Neural cell (in vitro differentiated cells): ENCODE results near the gene CDCA7L. TPM values are rescaled to one million over a fixed set of nuclear protein-coding genes. Genes with fewer than 3 reads are reported as not detected.

Experiments used
- H2AFZ ChIP-seq: fragments of 200-600, 300-800 bp; sonication (generic), shearing (Covaris generic); 2 replicates; pipeline ENCODE4 v1.6.0; 2014; ENCODE audit warnings: low read depth, mild to moderate bottlenecking, antibody characterized with exemption, low read length, moderate library complexity
- H3F3A ChIP-seq: fragments of 200-600 bp; shearing (Covaris generic); 2 replicates; pipeline ENCODE4 v1.6.1; 2016; ENCODE audit warnings: mild to moderate bottlenecking, moderate library complexity, mixed read lengths, antibody characterized with exemption, low read length; ENCODE audit not compliant: insufficient read depth, poor library complexity, severe bottlenecking
- H3K27ac ChIP-seq: fragments of 200-600, 300-800 bp; sonication (generic), shearing (Covaris generic); 2 replicates; pipeline ENCODE4 v1.5.1; 2014; ENCODE audit warnings: mild to moderate bottlenecking, low read length, moderate library complexity
- H3K27me3 ChIP-seq: fragments of 300-800, 200-600 bp; sonication (generic), shearing (Covaris generic); 2 replicates; pipeline ENCODE4 v1.6.0; 2014; ENCODE audit warnings: mild to moderate bottlenecking, low read depth, low read length, moderate library complexity; ENCODE audit not compliant: insufficient read depth
- H3K36me3 ChIP-seq: fragments of 300-800, 200-600 bp; sonication (generic), shearing (Covaris generic); 2 replicates; pipeline ENCODE4 v1.5.1; 2014; ENCODE audit warnings: mild to moderate bottlenecking, antibody characterized with exemption, low read length, moderate library complexity; ENCODE audit not compliant: insufficient read depth
- H3K4me2 ChIP-seq: fragments of 300-800, 200-600 bp; sonication (generic), shearing (Covaris generic); 2 replicates; pipeline ENCODE4 v1.6.0; 2014; ENCODE audit warnings: mild to moderate bottlenecking, low read length
- H3K4me3 ChIP-seq: fragments of 300-800, 200-600 bp; sonication (generic), shearing (Covaris generic); 2 replicates; pipeline ENCODE4 v1.5.1; 2014; ENCODE audit warnings: mild to moderate bottlenecking, low read length, moderate library complexity
- H3K79me2 ChIP-seq: fragments of 200-600 bp; shearing (Covaris generic); replicated peaks from 2 replicates; pipeline ENCODE4 v1.6.0; 2014; ENCODE audit warnings: mild to moderate bottlenecking, low read length, moderate library complexity; ENCODE audit not compliant: insufficient read depth
- H3K9ac ChIP-seq: fragments of 300-800, 200-600 bp; sonication (generic), shearing (Covaris generic); 2 replicates; pipeline ENCODE4 v1.6.1; 2016; ENCODE audit warnings: mild to moderate bottlenecking, low read length, mixed read lengths
- H3K9me2 ChIP-seq: fragments of 200-600 bp; shearing (Covaris generic); 2 replicates; pipeline ENCODE4 v1.6.1; 2016; ENCODE audit warnings: mild to moderate bottlenecking, low read length, mixed read lengths; ENCODE audit not compliant: insufficient read depth
- H3K9me3 ChIP-seq: fragments of 200-600, 300-800 bp; sonication (generic), shearing (Covaris generic); 2 replicates; pipeline ENCODE4 v1.6.1; 2016; ENCODE audit warnings: mild to moderate bottlenecking, mixed run types, low read length, moderate library complexity, mixed read lengths
- H4K20me1 ChIP-seq: fragments of 200-600 bp; shearing (Covaris generic); 2 replicates; pipeline ENCODE4 v1.6.1; 2016; ENCODE audit warnings: mild to moderate bottlenecking, mixed run types; ENCODE audit not compliant: insufficient read depth
- CTCF ChIP-seq: fragments of 450-650 bp; IDR thresholded peaks from 2 replicates; pipeline ENCODE4 v1.5.1; 2014; ENCODE audit warnings: antibody characterized with exemption, mild to moderate bottlenecking, moderate library complexity; ENCODE audit not compliant: poor library complexity, severe bottlenecking
- EP300 ChIP-seq: fragments of 450-650 bp; conservative IDR thresholded peaks from 2 replicates; pipeline ENCODE4 v1.6.1; 2014; ENCODE audit warnings: antibody characterized with exemption, mild to moderate bottlenecking, moderate library complexity; ENCODE audit not compliant: poor library complexity, severe bottlenecking
- EZH2 ChIP-seq: fragments of 200-600, 300-800 bp; shearing (Covaris generic), sonication (generic); IDR thresholded peaks from 2 replicates; pipeline ENCODE4 v1.6.1; 2014; ENCODE audit warnings: antibody characterized with exemption, low read length, borderline replicate concordance, mild to moderate bottlenecking; ENCODE audit not compliant: insufficient read depth, poor library complexity, severe bottlenecking
- MXI1 ChIP-seq: fragments of 450-650 bp; conservative IDR thresholded peaks from 2 replicates; pipeline ENCODE4 v1.6.1; 2014; ENCODE audit warnings: antibody characterized with exemption, mild to moderate bottlenecking; ENCODE audit not compliant: poor library complexity, severe bottlenecking
- POLR2AphosphoS5 ChIP-seq: IDR thresholded peaks from 2 replicates; pipeline ENCODE4 v1.6.1; 2012
- RAD21 ChIP-seq: fragments of 450-650 bp; conservative IDR thresholded peaks from 2 replicates; pipeline ENCODE4 v1.6.1; 2014; ENCODE audit warnings: antibody characterized with exemption, mild to moderate bottlenecking, moderate library complexity
- REST ChIP-seq: IDR thresholded peaks from 2 replicates; pipeline ENCODE4 v1.6.1; 2012; ENCODE audit warnings: borderline replicate concordance
- SMC3 ChIP-seq: fragments of 450-650 bp; conservative IDR thresholded peaks from 2 replicates; pipeline ENCODE4 v1.6.1; 2014; ENCODE audit warnings: antibody characterized with exemption, mild to moderate bottlenecking, moderate library complexity; ENCODE audit not compliant: poor library complexity
- TAF1 ChIP-seq: IDR thresholded peaks from 2 replicates; pipeline ENCODE4 v1.6.1; 2012; ENCODE audit warnings: low read depth
- polyA plus RNA-seq: library from polyadenylated mRNA; depleted of rRNA; stranded (reverse); fragments of >200 nt; gene quantifications from 2 replicates; pipeline ENCODE4 v1.2.3, GENCODE V29; 2014

The CDCA7L gene
- polyA plus RNA-seq, 1 donor from 2014 or later = 3.4 TPM

- Histone ChIP-seq H3K9ac (no peak overlapping the region), H3K9me2 (no peaks in the 10 kb centered on the region), H3F3A (no peaks in the 10 kb centered on the region), H3K36me3 (no peaks in the 10 kb centered on the region), H3K27me3 (no peaks in the 10 kb centered on the region), H3K9me3 (no peaks in the 10 kb centered on the region), H4K20me1 (no peaks in the 10 kb centered on the region), H2AFZ (no peak overlapping the region), H3K79me2 (no peaks in the 10 kb centered on the region), H3K4me3 (no peak overlapping the region), H3K27ac (no peak overlapping the region), H3K4me2 (no peak overlapping the region)
- TF ChIP-seq EP300 = no peak
- no peak for TF ChIP-seq TAF1
- no peak for TF ChIP-seq MXI1
- no peak for TF ChIP-seq RAD21
- no peak for TF ChIP-seq REST
- no peak for TF ChIP-seq CTCF
- no peak for TF ChIP-seq SMC3
- no peak for TF ChIP-seq EZH2
- no peak for TF ChIP-seq POLR2AphosphoS5
Measured at GRCh38 chr7:21962677-21963076, 17.0 kb upstream of the CDCA7L start.

GRCh38 chr7:21960922-21961321 lies 15.2 kb upstream of the CDCA7L start:
- no peak overlapping the region for H2AFZ ChIP-seq
- no peaks in the 10 kb centered on the region for H3K36me3 ChIP-seq
- TF ChIP-seq RAD21 = no peak
- TF ChIP-seq SMC3 = no peak
- TF ChIP-seq EP300 = no peak
- no peak for TF ChIP-seq TAF1
- no peak for TF ChIP-seq POLR2AphosphoS5
- no peak for TF ChIP-seq CTCF
- no peak for TF ChIP-seq REST
- no peak for TF ChIP-seq MXI1
- no peak for TF ChIP-seq EZH2
- no peak overlapping the region for H3K27ac ChIP-seq
- H3K9ac ChIP-seq = no peak overlapping the region
- H3K9me2 ChIP-seq = no peaks in the 10 kb centered on the region
- H3K27me3 ChIP-seq = no peaks in the 10 kb centered on the region
- no peaks in the 10 kb centered on the region for H3K79me2 ChIP-seq
- H3K4me2 ChIP-seq = no peak overlapping the region
- no peaks in the 10 kb centered on the region for H3F3A ChIP-seq
- no peak overlapping the region for H3K4me3 ChIP-seq
- no peaks in the 10 kb centered on the region for H3K9me3 ChIP-seq
- H4K20me1 ChIP-seq = no peaks in the 10 kb centered on the region
